Esophagus squamous epithelium (tissue), 4 donors: ENCODE results near the gene BRD7.

Source experiments
- CTCF ChIP-seq, 6 experiments: fragments of 450-650 bp in 4 of 6; fragments of 200-600 bp in 2 of 6; sonication (generic) in 2 of 6; IDR thresholded peaks; one replicate each; pipeline ENCODE4 v1.5.1; 2016 to 2019; ENCODE audit warnings: antibody characterized with exemption in 6 of 6, mild to moderate bottlenecking in 4 of 6, moderate library complexity in 4 of 6
- POLR2A ChIP-seq, 4 donors: fragments of 450-650 bp; IDR thresholded peaks; one replicate each; pipeline ENCODE4 v1.6.1; 2017; ENCODE audit warnings: antibody characterized with exemption in 4 of 4, mild to moderate bottlenecking in 4 of 4, moderate library complexity in 3 of 4

- TF ChIP-seq CTCF (IDR thresholded peaks at IDR 0.05) (no peak), POLR2A (IDR thresholded peaks at IDR 0.05) (no peak)
Observed at GRCh38 chr16:50278251-50278650, 90.5 kb downstream of the BRD7 start.
